SK-N-SH (cell line): ENCODE data around the gene ERVFRD-1. TPM values are rescaled to one million over a fixed set of nuclear protein-coding genes. Genes with fewer than 3 reads are reported as not detected.

Experiments used
- CTCF ChIA-PET: fragments of 300-600, 350-600 bp; formaldehyde crosslinking; extraction: SDS; loops from one replicate; lab custom pipeline; 2021; lab: Yijun Ruan, JAX
- POLR2A ChIA-PET: fragments of 350-600 bp; sonication (Branson Sonifier 250); formaldehyde crosslinking; extraction: SDS; loops from one replicate; lab custom pipeline; 2020; ENCODE audit warnings: antibody characterized with exemption, inconsistent platforms; lab: Yijun Ruan, JAX
- DNase-seq: peaks from one replicate; pipeline ENCODE4 v3.0.0; 2012
- H2AFZ ChIP-seq: fragments of 200-600 bp; sonication (generic); 2 replicates; pipeline ENCODE4 v1.8.1; 2016; ENCODE audit warnings: antibody characterized with exemption, mild to moderate bottlenecking, low read depth
- H3F3A ChIP-seq: fragments of 200-600 bp; sonication (generic); replicated peaks from 2 replicates; pipeline ENCODE3; 2016; ENCODE audit warnings: antibody characterized with exemption, mild to moderate bottlenecking; ENCODE audit not compliant: insufficient read depth
- H3K27ac ChIP-seq, 2 experiments: fragments of 200-500 bp in 1 of 2; fragments of 200-600 bp in 1 of 2; sonication (Bioruptor generic) in 1 of 2; sonication (generic), shearing (Covaris generic) in 1 of 2; 2 replicates each; pipeline versions ENCODE4 v1.5.1 to v1.6.1; 2014 to 2016; ENCODE audit warnings: low read depth in 2 of 2, inconsistent platforms in 1 of 2, low read length in 1 of 2, mild to moderate bottlenecking in 1 of 2, mixed read lengths in 1 of 2
- H3K27me3 ChIP-seq: fragments of 200-600 bp; sonication (generic), shearing (Covaris generic); 2 replicates; pipeline ENCODE4 v1.6.1; 2016; ENCODE audit warnings: mixed run types; ENCODE audit not compliant: insufficient read depth
- H3K36me3 ChIP-seq, 2 experiments: fragments of 200-500 bp in 1 of 2; fragments of 200-600 bp in 1 of 2; sonication (Bioruptor generic) in 1 of 2; sonication (generic) in 1 of 2; replicated peaks in 1 of 2; 2 replicates each; pipeline versions ENCODE3 to v1.5.1; 2014 to 2016; ENCODE audit warnings: low read length in 1 of 2, mild to moderate bottlenecking in 1 of 2; ENCODE audit not compliant: insufficient read depth in 2 of 2, control insufficient read depth in 1 of 2
- H3K4me1 ChIP-seq, 2 experiments: fragments of 200-500 bp in 1 of 2; fragments of 200-600 bp in 1 of 2; sonication (Bioruptor generic) in 1 of 2; sonication (generic), shearing (Covaris generic) in 1 of 2; 2 replicates each; pipeline versions ENCODE4 v1.5.1 to v1.6.1; 2014 to 2016; ENCODE audit warnings: low read depth in 1 of 2, low read length in 1 of 2, mixed run types in 1 of 2; ENCODE audit not compliant: insufficient read depth in 2 of 2, control insufficient read depth in 1 of 2
- H3K4me2 ChIP-seq: fragments of 200-600 bp; sonication (generic), shearing (Covaris generic); 2 replicates; pipeline ENCODE4 v1.6.1; 2017; ENCODE audit warnings: mixed run types
- H3K4me3 ChIP-seq, 2 experiments: fragments of 200-500 bp in 1 of 2; fragments of 200-600 bp in 1 of 2; sonication (Bioruptor generic) in 1 of 2; sonication (generic), shearing (Covaris generic) in 1 of 2; 2 replicates each; pipeline versions ENCODE4 v1.5.1 to v1.8.1; 2014 to 2016; ENCODE audit warnings: low read depth in 2 of 2, inconsistent platforms in 1 of 2, low read length in 1 of 2, mild to moderate bottlenecking in 1 of 2, mixed read lengths in 1 of 2, moderate library complexity in 1 of 2
- H3K79me2 ChIP-seq: fragments of 200-600 bp; sonication (generic); 2 replicates; pipeline ENCODE4 v1.8.1; 2017; ENCODE audit warnings: mild to moderate bottlenecking; ENCODE audit not compliant: insufficient read depth
- H3K9ac ChIP-seq: fragments of 200-600 bp; sonication (generic); 2 replicates; pipeline ENCODE4 v1.6.1; 2017; ENCODE audit warnings: mixed run types
- H3K9me2 ChIP-seq: fragments of 200-600 bp; sonication (generic); 2 replicates; pipeline ENCODE4 v1.6.1; 2017; ENCODE audit warnings: mixed run types
- H3K9me3 ChIP-seq: fragments of 200-600 bp; sonication (generic); 2 replicates; pipeline ENCODE4 v1.6.1; 2017; ENCODE audit warnings: mixed run types, mild to moderate bottlenecking, moderate library complexity
- H4K20me1 ChIP-seq: fragments of 200-600 bp; sonication (generic); 2 replicates; pipeline ENCODE4 v1.6.1; 2017; ENCODE audit warnings: mild to moderate bottlenecking, mixed run types; ENCODE audit not compliant: insufficient read depth
- CHD2 ChIP-seq: fragments of 150-350 bp; IDR thresholded peaks from 2 replicates; pipeline ENCODE4 v1.6.1; 2018; ENCODE audit warnings: low read length; ENCODE audit not compliant: partially characterized antibody
- CTCF ChIP-seq: fragments of 200-600 bp; sonication (generic); IDR thresholded peaks from 2 replicates; pipeline ENCODE4 v1.6.1; 2017; ENCODE audit warnings: antibody characterized with exemption, mild to moderate bottlenecking, moderate library complexity
- EP300 ChIP-seq, 2 experiments: IDR thresholded peaks; 2 replicates each; pipeline versions ENCODE4 v1.4.0 to v1.6.1; 2012; ENCODE audit warnings: borderline replicate concordance in 1 of 2, low read depth in 1 of 2, low read length in 1 of 2
- FOSL2 ChIP-seq: IDR thresholded peaks from 2 replicates; pipeline ENCODE4 v1.4.0; 2012; ENCODE audit warnings: low read depth, mild to moderate bottlenecking, moderate library complexity, borderline replicate concordance
- FOXJ3 ChIP-seq: sonication (generic); formaldehyde crosslinking; IDR thresholded peaks from 2 replicates; pipeline ENCODE4 v1.5.1; 2020; ENCODE audit warnings: mild to moderate bottlenecking, missing genetic modification reagents
- FOXM1 ChIP-seq: IDR thresholded peaks from 2 replicates; pipeline ENCODE4 v1.4.0; 2012; ENCODE audit warnings: low read depth, mild to moderate bottlenecking
- GABPA ChIP-seq: IDR thresholded peaks from 2 replicates; pipeline ENCODE4 v1.4.0; 2012; ENCODE audit warnings: low read depth, mild to moderate bottlenecking
- NRF1 ChIP-seq: IDR thresholded peaks from 2 replicates; pipeline ENCODE4 v1.6.1; 2012; ENCODE audit warnings: low read depth, mild to moderate bottlenecking, low read length
- RAD21 ChIP-seq: IDR thresholded peaks from 2 replicates; pipeline ENCODE4 v1.6.1; 2012; ENCODE audit warnings: mild to moderate bottlenecking, low read length
- RCOR1 ChIP-seq: fragments of 150-350 bp; IDR thresholded peaks from 2 replicates; pipeline ENCODE4 v1.6.1; 2017; ENCODE audit warnings: antibody characterized with exemption, low read length
- REST ChIP-seq: IDR thresholded peaks from 2 replicates; pipeline ENCODE4 v1.6.1; 2012; ENCODE audit warnings: mild to moderate bottlenecking, low read depth, low read length, moderate library complexity
- SIN3A ChIP-seq: IDR thresholded peaks from 2 replicates; pipeline ENCODE4 v1.6.1; 2012; ENCODE audit warnings: low read depth, mild to moderate bottlenecking, low read length, moderate library complexity, borderline replicate concordance
- SMC3 ChIP-seq: IDR thresholded peaks from 2 replicates; pipeline ENCODE4 v1.6.1; 2012; ENCODE audit warnings: low read depth, low read length, improper control_type of control experiment
- TAF1 ChIP-seq: IDR thresholded peaks from 2 replicates; pipeline ENCODE4 v1.6.1; 2012; ENCODE audit warnings: low read depth, mild to moderate bottlenecking, low read length, moderate library complexity, borderline replicate concordance
- TEAD4 ChIP-seq: IDR thresholded peaks from 2 replicates; pipeline ENCODE4 v1.4.0; 2012; ENCODE audit warnings: mild to moderate bottlenecking, borderline replicate concordance; ENCODE audit not compliant: insufficient read depth
- USF1 ChIP-seq: IDR thresholded peaks from 2 replicates; pipeline ENCODE4 v1.4.0; 2012; ENCODE audit warnings: low read depth, borderline replicate concordance
- ZBTB33 ChIP-seq: IDR thresholded peaks from 2 replicates; pipeline ENCODE4 v1.4.0; 2012; ENCODE audit warnings: low read depth, borderline replicate concordance
- polyA plus RNA-seq, 3 experiments: library from polyadenylated mRNA; depleted of rRNA; stranded (reverse); fragments of >200 nt; gene quantifications; 2 replicates each; pipeline ENCODE4 v1.2.3, GENCODE V29; 2012

The ERVFRD-1 gene
- polyA plus RNA-seq, 1 of the 3 experiments (the other 2 are of a cell fraction), result not detected

GRCh38 chr6:11153447-11153846, 41.9 kb upstream of the ERVFRD-1 start (continued):
- no peak for TF ChIP-seq REST
- no peak for TF ChIP-seq FOXM1

GRCh38 chr6:11152581-11152980, 41.1 kb upstream of the ERVFRD-1 start:
- Histone ChIP-seq H2AFZ (no peak overlapping the region), H4K20me1 (no peaks in the 10 kb centered on the region), H3F3A (no peaks in the 10 kb centered on the region), H3K27ac (no peak overlapping the region), H3K36me3 (no peaks in the 10 kb centered on the region), H3K4me3 (no peak overlapping the region), H3K79me2 (no peaks in the 10 kb centered on the region), H3K4me2 (no peak overlapping the region), H3K4me1 (peaks cover 0 to 3% of the 10 kb centered on the region in 2 experiments; a peak in 1 of 4 replicates), H3K9me3 (0 out of 2 replicates have a peak, but pooled peaks cover 6% of the 10 kb centered on the region), H3K9ac (no peak overlapping the region), H3K27me3 (no peaks in the 10 kb centered on the region), H3K9me2 (no peaks in the 10 kb centered on the region)
- ChIA-PET CTCF (no interaction called here), POLR2A (no interaction called here)
- TF ChIP-seq FOXJ3 (no peak), FOSL2 (no peak), FOXM1 (no peak), RAD21 (no peak), SMC3 (no peak), GABPA (no peak), ZBTB33 (no peak), RCOR1 (no peak), TAF1 (no peak), USF1 (no peak), TEAD4 (no peak), CTCF (no peak), SIN3A (no peak), NRF1 (no peak), EP300 (IDR thresholded peaks at IDR 0.05; ENCODE audit: borderline replicate concordance in 1 of 2, low read depth in 1 of 2, low read length in 1 of 2) (no peak), CHD2 (no peak)
- DNase-seq, result no peak
